Keratinocyte (primary cell): Measurements from ENCODE around the gene ZMYM1. TPM values are rescaled to one million over a fixed set of nuclear protein-coding genes. Genes with fewer than 3 reads are reported as not detected.
A peak's percentile ranks its signal among the peaks of the same experiment; 100 is the strongest.

Experiments used
- DNase-seq: peaks from one replicate; pipeline ENCODE4 v3.0.0-alpha.2; 2011; ENCODE audit warnings: low read depth, missing footprints, low spot score
- FAIRE-seq: peaks from 2 replicates; lab custom pipeline; 2011; peaks lifted over from hg19 to GRCh38; lab: Jason Lieb, UNC
- H2AFZ ChIP-seq: 2 replicates; pipeline ENCODE4 v1.6.0; 2012; ENCODE audit warnings: low read length, control low read depth, inconsistent platforms; ENCODE audit not compliant: control insufficient read depth
- H3K27ac ChIP-seq: 2 replicates; pipeline ENCODE4 v1.5.1; 2011; ENCODE audit warnings: low read length; ENCODE audit not compliant: control insufficient read depth, insufficient read depth
- H3K27me3 ChIP-seq: 3 replicates; pipeline ENCODE4 v1.6.0; 2011; ENCODE audit warnings: low read length; ENCODE audit not compliant: control insufficient read depth, insufficient read depth; ENCODE audit errors: extremely low read depth
- H3K36me3 ChIP-seq, 2 experiments: 2 replicates in 1 of 2; 3 replicates in 1 of 2; pipeline ENCODE4 v1.5.1; 2011; ENCODE audit warnings: low read length in 2 of 2, mild to moderate bottlenecking in 1 of 2; ENCODE audit not compliant: control insufficient read depth in 2 of 2, insufficient read depth in 2 of 2; ENCODE audit errors: extremely low read depth in 1 of 2
- H3K4me1 ChIP-seq: 3 replicates; pipeline ENCODE4 v1.5.1; 2011; ENCODE audit warnings: low read length; ENCODE audit not compliant: control insufficient read depth, insufficient read depth; ENCODE audit errors: extremely low read depth
- H3K4me2 ChIP-seq: 3 replicates; pipeline ENCODE4 v1.6.0; 2011; ENCODE audit warnings: low read depth, low read length; ENCODE audit not compliant: control insufficient read depth, insufficient read depth; ENCODE audit errors: extremely low read depth
- H3K4me3 ChIP-seq, 3 experiments: fragments of 200-600 bp in 1 of 3; sonication (generic) in 1 of 3; 2 replicates in 2 of 3; 3 replicates in 1 of 3; pipeline ENCODE4 v1.5.1; 2011 to 2016; ENCODE audit warnings: low read length in 3 of 3, mild to moderate bottlenecking in 3 of 3, control low read depth in 2 of 3, inconsistent platforms in 1 of 3, low read depth in 1 of 3, mixed read lengths in 1 of 3, mixed run types in 1 of 3, moderate library complexity in 1 of 3; ENCODE audit not compliant: control insufficient read depth in 2 of 3, insufficient read depth in 2 of 3; ENCODE audit errors: extremely low read depth in 1 of 3
- H3K79me2 ChIP-seq: 2 replicates; pipeline ENCODE4 v1.6.0; 2012; ENCODE audit warnings: low read length; ENCODE audit not compliant: control insufficient read depth, insufficient read depth
- H3K9ac ChIP-seq: 3 replicates; pipeline ENCODE4 v1.6.0; 2011; ENCODE audit warnings: low read length; ENCODE audit not compliant: control insufficient read depth, insufficient read depth; ENCODE audit errors: extremely low read depth
- H3K9me1 ChIP-seq: 3 replicates; pipeline ENCODE4 v1.6.0; 2011; ENCODE audit warnings: low read length; ENCODE audit not compliant: control insufficient read depth, insufficient read depth; ENCODE audit errors: extremely low read depth
- H3K9me3 ChIP-seq: 2 replicates; pipeline ENCODE4 v1.5.1; 2012; ENCODE audit warnings: low read depth, low read length; ENCODE audit not compliant: control insufficient read depth
- H4K20me1 ChIP-seq: 3 replicates; pipeline ENCODE4 v1.6.0; 2011; ENCODE audit warnings: low read length; ENCODE audit not compliant: control insufficient read depth, insufficient read depth; ENCODE audit errors: extremely low read depth
- CTCF ChIP-seq, 3 experiments: IDR thresholded peaks in 1 of 3; conservative IDR thresholded peaks in 1 of 3; optimal IDR thresholded peaks in 1 of 3; 2 replicates in 2 of 3; 3 replicates in 1 of 3; pipeline versions ENCODE3 to v1.5.1; 2011; ENCODE audit warnings: low read length in 3 of 3, mild to moderate bottlenecking in 3 of 3, moderate library complexity in 2 of 3, control low read depth in 1 of 3, inconsistent platforms in 1 of 3; ENCODE audit not compliant: insufficient read depth in 2 of 3; ENCODE audit errors: extremely low read depth in 1 of 3
- EZH2 ChIP-seq: IDR thresholded peaks from one replicate; pipeline ENCODE4 v1.6.1; 2012; ENCODE audit warnings: inconsistent platforms, mild to moderate bottlenecking, low read length, moderate library complexity
- dilution Hi-C: fragments of 300-500 bp; cut with MboI; formaldehyde crosslinking; loops from one replicate; pipeline ENCODE4 v1.7.0; 2020; ENCODE audit warnings: low sequenced_read_pairs; ENCODE audit not compliant: extremely low pct_ligation_motif_present
- polyA plus RNA-seq, 5 experiments: library from polyadenylated mRNA; depleted of rRNA in 3 of 5; stranded (reverse) in 3 of 5; stranded (forward) in 1 of 5; unstranded in 1 of 5; fragments of >200 nt; gene quantifications; 1 replicate in 1 of 5; 2 replicates in 3 of 5; 3 replicates in 1 of 5; pipeline versions ENCODE4 v1.2.1 to v1.2.3, GENCODE V29; 2011 to 2012; ENCODE audit warnings: missing spikeins in 2 of 5, low read depth in 1 of 5, low replicate concordance in 1 of 5

Gene ZMYM1
- polyA plus RNA-seq, 1 donor (not counting 4 experiments of a cell fraction or from before 2014, with no cell fraction given) = 21.2 TPM

DNA sequence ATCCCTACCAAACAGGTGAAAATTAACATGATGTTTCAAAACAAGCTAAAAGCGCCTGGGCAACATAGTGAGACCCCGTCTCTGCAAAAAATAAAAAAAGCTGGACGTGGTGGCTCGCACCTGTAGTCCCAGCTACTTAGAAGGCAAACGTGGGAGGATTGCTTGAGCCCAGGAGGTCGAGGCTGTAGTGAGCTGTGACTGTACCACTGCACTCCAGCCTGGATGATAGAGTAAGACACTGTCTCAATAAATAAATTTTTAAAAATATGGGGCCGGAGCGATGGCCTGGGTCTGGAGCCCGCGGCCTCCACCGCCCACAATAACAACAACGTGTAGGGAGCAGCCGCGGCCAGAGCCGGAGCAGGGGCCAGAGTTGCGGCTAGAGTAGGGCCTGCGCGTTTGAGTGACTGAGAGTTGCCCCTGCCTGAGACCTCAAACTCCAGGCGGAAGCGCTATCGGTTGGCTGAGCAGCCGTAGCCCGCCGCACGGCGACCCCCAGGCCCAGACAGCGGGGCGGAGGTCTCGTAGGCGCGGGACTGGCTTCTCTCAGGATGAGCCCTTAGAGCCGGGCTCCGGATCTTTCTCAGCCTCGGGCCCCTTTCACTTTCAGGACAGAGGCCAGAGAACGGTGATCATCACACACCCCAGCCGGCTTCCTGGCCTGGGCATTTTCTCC, 41.4 kb downstream of the ZMYM1 start:
- Histone ChIP-seq H3K36me3 (no peaks in the 10 kb centered on the region), H2AFZ (no peak overlapping the region), H3K27me3 (no peaks in the 10 kb centered on the region), H3K4me3 (no peak overlapping the region), H3K9me1 (no peaks in the 10 kb centered on the region), H3K79me2 (no peaks in the 10 kb centered on the region), H3K27ac (no peak overlapping the region), H3K4me1 (peaks cover 3% of the 10 kb centered on the region), H3K9me3 (no peaks in the 10 kb centered on the region), H3K4me2 (peak overlapping the region; percentile 10), H3K9ac (no peak overlapping the region), H4K20me1 (no peaks in the 10 kb centered on the region)
- DNase-seq (no peak), FAIRE-seq (no peak)
- TF ChIP-seq EZH2 = no peak
- no peak for TF ChIP-seq CTCF (optimal IDR thresholded peaks at IDR 0.05 in 1 of 3, IDR thresholded peaks at IDR 0.05 in 1 of 3, conservative IDR thresholded peaks at IDR 0.05 in 1 of 3; ENCODE audit: extremely low read depth in 1 of 3, insufficient read depth in 2 of 3, low read length in 3 of 3)
- dilution Hi-C loops = no loop called here

DNA sequence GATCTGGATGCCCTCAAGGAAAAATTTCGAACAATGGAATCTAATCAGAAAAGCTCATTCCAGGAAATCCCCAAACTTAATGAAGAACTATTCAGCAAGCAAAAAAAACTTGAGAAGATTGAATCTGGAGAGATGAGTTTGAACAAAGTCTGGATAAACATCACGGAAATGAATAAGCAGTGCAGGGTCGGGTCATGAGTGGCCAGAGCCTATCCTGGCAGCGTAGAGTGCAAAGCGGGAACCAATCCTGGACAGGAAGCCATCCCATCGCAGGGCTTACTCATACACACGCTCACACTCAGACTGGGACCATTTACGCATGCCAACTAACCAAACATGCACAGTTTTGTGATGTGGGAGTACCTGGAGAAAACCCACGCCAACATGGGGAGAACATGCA, 43.1 kb downstream of the ZMYM1 start:
- FAIRE-seq = no peak

More for the DNA sequence above, 43.1 kb downstream of the ZMYM1 start:
- DNase-seq = no peak
- Histone ChIP-seq H3K27me3 (no peaks in the 10 kb centered on the region), H3K9ac (no peak overlapping the region), H3K9me3 (no peaks in the 10 kb centered on the region), H3K9me1 (no peaks in the 10 kb centered on the region), H3K4me2 (no peak overlapping the region), H2AFZ (no peak overlapping the region), H3K79me2 (no peaks in the 10 kb centered on the region), H3K27ac (no peak overlapping the region), H4K20me1 (no peaks in the 10 kb centered on the region), H3K36me3 (no peaks in the 10 kb centered on the region), H3K4me3 (no peak overlapping the region), H3K4me1 (peaks cover 3% of the 10 kb centered on the region)
- dilution Hi-C loops = no loop called here
- TF ChIP-seq EZH2 (no peak), CTCF (optimal IDR thresholded peaks at IDR 0.05 in 1 of 3, IDR thresholded peaks at IDR 0.05 in 1 of 3, conservative IDR thresholded peaks at IDR 0.05 in 1 of 3; ENCODE audit: extremely low read depth in 1 of 3, insufficient read depth in 2 of 3, low read length in 3 of 3) (no peak)
